ENCODE data around the gene PHC2.

PHC2 gene, protein sequence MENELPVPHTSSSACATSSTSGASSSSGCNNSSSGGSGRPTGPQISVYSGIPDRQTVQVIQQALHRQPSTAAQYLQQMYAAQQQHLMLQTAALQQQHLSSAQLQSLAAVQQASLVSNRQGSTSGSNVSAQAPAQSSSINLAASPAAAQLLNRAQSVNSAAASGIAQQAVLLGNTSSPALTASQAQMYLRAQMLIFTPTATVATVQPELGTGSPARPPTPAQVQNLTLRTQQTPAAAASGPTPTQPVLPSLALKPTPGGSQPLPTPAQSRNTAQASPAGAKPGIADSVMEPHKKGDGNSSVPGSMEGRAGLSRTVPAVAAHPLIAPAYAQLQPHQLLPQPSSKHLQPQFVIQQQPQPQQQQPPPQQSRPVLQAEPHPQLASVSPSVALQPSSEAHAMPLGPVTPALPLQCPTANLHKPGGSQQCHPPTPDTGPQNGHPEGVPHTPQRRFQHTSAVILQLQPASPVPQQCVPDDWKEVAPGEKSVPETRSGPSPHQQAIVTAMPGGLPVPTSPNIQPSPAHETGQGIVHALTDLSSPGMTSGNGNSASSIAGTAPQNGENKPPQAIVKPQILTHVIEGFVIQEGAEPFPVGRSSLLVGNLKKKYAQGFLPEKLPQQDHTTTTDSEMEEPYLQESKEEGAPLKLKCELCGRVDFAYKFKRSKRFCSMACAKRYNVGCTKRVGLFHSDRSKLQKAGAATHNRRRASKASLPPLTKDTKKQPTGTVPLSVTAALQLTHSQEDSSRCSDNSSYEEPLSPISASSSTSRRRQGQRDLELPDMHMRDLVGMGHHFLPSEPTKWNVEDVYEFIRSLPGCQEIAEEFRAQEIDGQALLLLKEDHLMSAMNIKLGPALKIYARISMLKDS

DNA sequence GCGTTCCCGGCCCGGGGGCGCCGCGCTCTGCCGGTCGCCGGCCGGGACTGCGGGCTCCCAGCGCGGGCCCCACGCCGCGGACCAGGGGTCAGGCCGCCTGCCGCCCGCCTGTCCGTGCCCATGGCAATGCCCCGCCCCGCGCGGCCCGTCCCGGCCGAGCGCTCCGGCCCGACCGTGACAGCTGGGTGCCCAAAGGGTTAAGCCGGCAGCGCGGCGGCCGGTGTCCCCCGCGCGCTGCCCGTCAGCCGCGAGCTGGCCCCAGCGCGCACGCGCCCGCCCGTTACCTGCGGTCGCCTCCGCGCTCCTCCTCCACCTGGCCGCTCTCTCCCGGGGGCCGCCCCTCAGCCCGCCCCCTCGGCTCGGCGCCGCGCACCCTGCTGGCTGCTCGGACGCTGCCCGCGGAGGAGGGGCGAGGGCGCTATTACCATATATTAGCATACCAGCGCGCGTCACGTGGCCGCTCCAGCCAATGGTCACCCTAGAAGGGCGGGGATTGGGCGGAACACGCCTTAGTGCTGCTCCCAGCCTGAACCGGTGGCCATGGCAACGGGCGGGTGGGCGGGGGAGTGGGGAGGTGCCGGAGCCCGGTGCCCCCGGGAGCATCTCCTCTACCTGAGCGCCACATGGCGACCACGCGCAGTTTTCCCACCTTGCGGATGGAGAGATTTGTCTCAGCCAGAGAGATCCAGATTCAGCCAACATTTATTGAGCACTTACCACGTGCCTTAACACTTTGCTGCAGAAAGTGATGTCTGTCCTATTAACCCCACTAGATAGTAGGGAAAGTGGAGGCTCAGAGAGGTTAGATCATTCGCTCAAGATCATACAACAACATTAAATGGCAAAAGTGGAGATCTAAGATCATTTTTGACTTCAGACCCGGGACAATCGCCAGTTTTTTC lies at the start of gene PHC2:
PHC2 (minus strand) TSS at position 404 of the 902 bp plus-strand sequence. CDS start 55,556 bp downstream, outside the sequence.
- peak; percentile 54 for DNase-seq (ENCODE audit: low spot score)

GRCh38 chr1:33477451-33477850 lies 46.6 kb upstream of the PHC2 start:
- no peak for DNase-seq (ENCODE audit: low spot score)

GRCh38 chr1:33473900-33474299 lies 43.0 kb upstream of the PHC2 start:
- no peak for DNase-seq (ENCODE audit: low spot score)

DNA sequence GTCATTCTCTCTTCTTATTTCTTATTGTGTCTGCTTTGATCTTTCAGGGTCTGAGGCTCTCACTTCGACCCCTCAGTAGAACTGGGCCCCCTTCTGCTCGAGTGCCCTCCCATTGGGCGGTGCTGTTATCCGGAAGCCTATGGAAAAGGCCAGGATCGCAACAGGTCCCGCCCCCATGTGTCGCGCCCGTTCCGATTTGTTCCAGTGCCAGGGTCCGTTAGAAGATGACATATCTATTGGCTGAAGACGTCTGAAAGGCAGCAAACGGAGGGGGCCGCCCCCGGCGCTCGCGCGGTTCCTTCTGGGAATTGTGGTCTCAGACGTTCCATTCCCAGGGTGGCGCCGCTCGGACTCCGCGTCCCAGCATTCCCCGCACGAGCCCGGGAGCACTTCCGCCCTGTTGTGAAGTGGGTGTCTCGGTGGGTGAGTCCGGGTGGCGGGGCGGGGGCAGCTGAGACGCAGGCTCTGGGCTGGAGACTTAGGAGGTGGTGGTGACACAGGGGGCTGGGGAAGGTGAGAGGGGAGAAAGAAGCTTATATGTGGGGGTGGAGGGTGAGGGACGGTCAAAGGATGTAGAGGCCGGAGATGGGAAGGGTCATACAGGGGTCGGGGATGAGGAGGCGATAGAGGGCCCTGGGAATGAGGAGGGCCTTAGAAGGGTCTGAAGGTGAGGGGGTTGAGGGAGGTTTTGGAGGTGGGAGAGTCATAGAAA lies 41.5 kb upstream of the PHC2 start, which contains the start of gene ZSCAN20:
ZSCAN20 (plus strand) TSS at position 377 of the 712 bp plus-strand sequence. CDS start 6,644 bp downstream, outside the sequence.
- peak; percentile 78 for DNase-seq (ENCODE audit: low spot score)

DNA sequence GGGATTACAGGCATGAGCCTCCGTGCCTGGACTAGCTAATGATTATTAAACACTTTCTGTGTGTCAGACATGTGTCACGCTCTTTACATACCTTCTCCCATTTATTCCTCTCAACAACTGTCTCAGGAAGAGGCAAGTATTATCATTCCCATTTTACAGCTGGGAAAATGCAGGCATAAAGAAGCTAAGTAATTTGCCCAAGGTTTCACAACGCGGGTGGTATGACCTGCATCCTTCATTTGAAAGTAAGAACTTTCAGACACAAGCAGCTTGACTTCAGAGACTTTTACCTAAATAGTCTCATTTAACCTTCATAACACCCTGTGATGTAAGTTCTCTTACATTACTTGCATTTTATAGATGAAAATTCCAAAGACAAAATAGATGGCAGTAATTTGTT lies 40.5 kb upstream of the PHC2 start:
- no peak for DNase-seq (ENCODE audit: low spot score)

DNA sequence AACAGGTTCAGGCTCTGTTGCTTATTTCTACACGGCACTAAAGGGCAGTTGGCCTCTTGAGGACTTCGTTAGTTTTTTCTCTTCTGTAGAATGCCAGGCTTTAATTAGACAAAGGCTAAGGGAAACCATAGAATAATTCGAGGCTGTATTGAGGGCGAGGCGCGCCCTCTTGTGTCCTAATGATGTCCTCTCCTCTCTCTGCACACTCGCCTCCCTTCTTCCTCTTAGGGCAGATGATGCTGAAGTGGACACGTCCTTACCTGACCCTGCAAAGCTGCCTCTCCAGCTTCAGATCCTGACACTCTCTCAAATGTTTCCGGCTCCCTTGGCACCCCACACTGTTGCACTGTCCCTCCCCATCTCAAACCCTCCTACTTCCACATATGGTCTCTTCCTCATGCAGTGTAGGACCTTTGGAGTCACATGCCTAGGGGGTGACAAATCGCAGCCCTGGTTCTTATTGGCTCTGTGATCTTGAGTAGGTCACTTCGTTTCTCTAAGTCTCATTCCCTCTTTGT lies 39.7 kb upstream of the PHC2 start:
- DNase-seq (ENCODE audit: low spot score) = peak; percentile 24

DNA sequence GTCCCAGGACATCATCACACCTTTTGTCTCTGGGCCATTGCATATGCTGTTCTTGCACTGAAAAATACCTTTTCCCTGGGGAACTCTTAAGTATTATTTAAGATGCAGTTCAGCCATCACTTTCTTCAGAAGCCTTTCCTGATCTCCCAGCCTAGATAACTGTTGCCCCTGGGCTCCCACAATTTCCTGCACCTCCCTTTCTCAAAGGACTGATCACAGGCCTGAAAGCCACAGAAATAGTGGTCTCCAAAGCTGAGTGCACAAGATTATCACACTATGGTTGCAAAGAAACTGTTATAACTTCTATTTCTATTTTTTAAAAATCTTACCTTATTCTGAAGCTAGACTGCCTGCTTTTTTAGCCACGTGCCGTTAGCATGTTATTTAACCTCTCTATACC lies 38.8 kb upstream of the PHC2 start:
- DNase-seq (ENCODE audit: low spot score) = no peak

GRCh38 chr1:33468967-33469366 lies 38.1 kb upstream of the PHC2 start:
- DNase-seq (ENCODE audit: low spot score) = no peak

- no peak for DNase-seq (ENCODE audit: low spot score)
Measured at GRCh38 chr1:33468531-33468930, 37.6 kb upstream of the PHC2 start.

GRCh38 chr1:33468011-33468410 lies 37.1 kb upstream of the PHC2 start:
- DNase-seq (ENCODE audit: low spot score) = no peak

GRCh38 chr1:33466159-33466558 lies 35.3 kb upstream of the PHC2 start:
- DNase-seq (ENCODE audit: low spot score) = no peak

GRCh38 chr1:33465316-33465715 lies 34.4 kb upstream of the PHC2 start:
- DNase-seq (ENCODE audit: low spot score) = no peak

DNA sequence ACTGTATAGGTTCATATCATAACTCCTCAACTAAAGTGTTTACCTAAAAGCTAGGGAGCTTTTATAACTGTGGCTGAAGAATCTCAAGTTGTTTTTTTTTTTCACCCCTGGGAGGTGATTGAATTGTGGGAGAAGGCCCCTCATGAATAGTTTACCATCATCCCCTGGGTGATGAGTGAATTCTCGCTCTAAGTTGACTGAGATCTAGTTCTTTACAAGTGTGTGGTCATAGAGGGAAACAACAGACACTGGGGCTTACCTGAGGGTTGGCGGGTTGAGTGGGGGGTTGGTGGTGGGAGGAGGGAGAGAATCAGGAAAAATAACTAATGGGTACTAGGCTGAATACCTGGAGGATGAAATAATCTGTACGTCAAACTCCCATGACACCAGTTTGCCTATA lies 33.7 kb upstream of the PHC2 start:
- no peak for DNase-seq (ENCODE audit: low spot score)

GRCh38 chr1:33462405-33463164 lies 31.7 kb upstream of the PHC2 start:
- DNase-seq (ENCODE audit: low spot score) = no peak

DNA sequence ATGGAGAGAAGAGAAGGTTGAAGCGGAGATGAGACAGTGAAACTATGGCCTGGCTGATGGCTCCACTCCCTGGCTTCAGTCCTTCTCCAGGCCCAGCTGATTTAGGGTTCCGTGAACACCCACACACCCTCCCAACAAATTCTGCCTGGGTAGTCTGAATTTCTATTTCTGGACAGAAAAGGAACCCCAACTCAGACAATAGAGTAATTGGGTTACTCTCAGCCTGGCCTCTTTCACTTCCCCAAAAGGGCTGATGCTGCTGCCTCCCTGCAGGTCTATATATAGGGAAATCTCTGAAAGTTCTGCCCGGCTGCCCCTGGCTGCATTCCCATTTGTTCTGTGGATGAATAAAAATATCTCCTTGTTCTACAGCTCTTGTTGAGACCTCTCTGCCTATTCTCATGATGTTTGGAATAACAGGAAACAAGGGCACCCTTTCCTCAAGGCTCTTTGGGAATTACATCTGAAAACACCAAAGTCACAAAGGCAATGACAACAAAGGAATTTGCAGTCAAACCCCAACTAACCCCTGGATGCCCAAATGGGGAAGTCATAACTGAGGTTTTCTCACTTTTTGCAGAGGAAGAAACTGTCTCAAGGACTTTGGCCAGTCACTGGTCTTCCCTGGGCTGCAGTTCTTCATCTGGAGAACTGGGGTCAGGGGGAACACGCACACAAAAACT lies 30.2 kb upstream of the PHC2 start:
- DNase-seq (ENCODE audit: low spot score) = no peak

GRCh38 chr1:33460144-33460543 lies 29.2 kb upstream of the PHC2 start:
- DNase-seq (ENCODE audit: low spot score) = no peak

DNA sequence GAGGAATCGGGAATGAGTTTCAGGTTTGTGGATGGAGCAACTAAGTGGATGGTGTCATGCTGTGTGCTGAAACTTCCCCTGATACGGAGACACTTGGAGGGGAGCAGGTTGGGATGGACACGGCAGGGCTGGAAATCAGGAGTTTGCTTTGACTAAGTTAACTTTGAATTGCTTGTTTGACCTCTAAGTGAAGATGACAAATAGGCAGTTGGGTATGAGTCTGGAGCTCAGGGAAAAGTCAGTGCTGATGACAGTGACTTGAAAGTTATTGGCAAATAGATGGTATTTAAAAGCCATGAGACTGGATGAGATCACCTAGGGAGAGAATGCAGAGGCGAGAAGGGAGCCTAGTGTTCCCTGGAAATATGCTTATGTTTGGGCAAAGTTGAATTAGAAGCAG lies 28.8 kb upstream of the PHC2 start:
- DNase-seq (ENCODE audit: low spot score) = no peak

- no peak for DNase-seq (ENCODE audit: low spot score)
Measured at GRCh38 chr1:33456502-33456886, 25.6 kb upstream of the PHC2 start.
